IMR-90 (cell line): ENCODE measurements around the gene SEMA5A. TPM values are rescaled to one million over a fixed set of nuclear protein-coding genes. Genes with fewer than 3 reads are reported as not detected.

ENCODE experiments used
- ATAC-seq: fragments of 200-7000 bp; cut with Tn5 transposase; 2 replicates; pipeline ENCODE4 v1.9.1; 2020; ENCODE audit warnings: low read depth, mild to moderate bottlenecking, moderate library complexity
- BruUV-seq: library from RNA; stranded (reverse); fragments of 400-500 nt; replicated peaks from 2 replicates; lab custom pipeline; 2021; lab: Mats Ljungman, UMichigan
- CTCF ChIA-PET: fragments of 300-600 bp; formaldehyde crosslinking; extraction: SDS; loops from one replicate; lab custom pipeline; 2021; ENCODE audit warnings: antibody characterized with exemption; lab: Yijun Ruan, JAX
- POLR2A ChIA-PET: fragments of 300-600 bp; sonication (Branson Sonifier 250); formaldehyde crosslinking; loops from one replicate; lab custom pipeline; 2022; ENCODE audit warnings: antibody characterized with exemption; ENCODE audit not compliant: unreplicated experiment; lab: Charles Lee
- DNase-seq: peaks from one replicate; pipeline ENCODE4 v3.0.0; 2013
- H2AFZ ChIP-seq: replicated peaks from 2 replicates; pipeline ENCODE3; 2013; ENCODE audit warnings: low read length, mild to moderate bottlenecking; ENCODE audit not compliant: poor library complexity
- H2AK5ac ChIP-seq: 2 replicates; pipeline ENCODE4 v1.6.1; 2013; ENCODE audit warnings: low read depth, low read length, inconsistent platforms
- H2AK9ac ChIP-seq: replicated peaks from 2 replicates; pipeline ENCODE3; 2013; ENCODE audit warnings: mild to moderate bottlenecking, low read depth, low read length, moderate library complexity; ENCODE audit not compliant: poor library complexity
- H2BK120ac ChIP-seq: 2 replicates; pipeline ENCODE4 v1.6.1; 2013; ENCODE audit warnings: low read depth, low read length, inconsistent platforms
- H2BK15ac ChIP-seq: 3 replicates; pipeline ENCODE4 v1.6.1; 2013; ENCODE audit warnings: low read depth, low read length, inconsistent platforms
- H2BK20ac ChIP-seq: 2 replicates; pipeline ENCODE4 v1.6.1; 2013; ENCODE audit warnings: low read depth, mild to moderate bottlenecking, inconsistent platforms, low read length, moderate library complexity
- H2BK5ac ChIP-seq: 2 replicates; pipeline ENCODE4 v1.6.1; 2013; ENCODE audit warnings: mild to moderate bottlenecking, low read depth, low read length, inconsistent platforms; ENCODE audit not compliant: poor library complexity, severe bottlenecking
- H3K14ac ChIP-seq: replicated peaks from 2 replicates; pipeline ENCODE4 v1.6.1; 2013; ENCODE audit warnings: low read depth, low read length, inconsistent platforms
- H3K18ac ChIP-seq: 2 replicates; pipeline ENCODE4 v1.6.1; 2013; ENCODE audit warnings: low read depth, low read length, control low read depth
- H3K23ac ChIP-seq: 2 replicates; pipeline ENCODE4 v1.6.1; 2013; ENCODE audit warnings: low read depth, low read length, inconsistent platforms
- H3K27ac ChIP-seq: 2 replicates; pipeline ENCODE4 v1.5.1; 2013; ENCODE audit warnings: mild to moderate bottlenecking, control low read depth, low read length; ENCODE audit not compliant: insufficient read depth
- H3K27me3 ChIP-seq: 2 replicates; pipeline ENCODE4 v1.6.1; 2013; ENCODE audit warnings: low read length; ENCODE audit not compliant: control insufficient read depth, insufficient read depth
- H3K36me3 ChIP-seq: 2 replicates; pipeline ENCODE4 v1.6.1; 2013; ENCODE audit warnings: low read length, mixed read lengths; ENCODE audit not compliant: control insufficient read depth, insufficient read depth
- H3K4ac ChIP-seq: 2 replicates; pipeline ENCODE4 v1.6.1; 2013; ENCODE audit warnings: low read depth, low read length, inconsistent platforms
- H3K4me1 ChIP-seq: 2 replicates; pipeline ENCODE4 v1.6.1; 2013; ENCODE audit warnings: low read length, mixed read lengths; ENCODE audit not compliant: control insufficient read depth, insufficient read depth
- H3K4me2 ChIP-seq: 2 replicates; pipeline ENCODE4 v1.6.1; 2013; ENCODE audit warnings: low read depth, mild to moderate bottlenecking, control low read depth, low read length, moderate library complexity
- H3K4me3 ChIP-seq: 2 replicates; pipeline ENCODE4 v1.5.1; 2013; ENCODE audit warnings: low read depth, mild to moderate bottlenecking, control low read depth, low read length, moderate library complexity; ENCODE audit not compliant: insufficient read depth
- H3K56ac ChIP-seq: 2 replicates; pipeline ENCODE4 v1.6.1; 2013; ENCODE audit warnings: low read length, inconsistent platforms; ENCODE audit not compliant: insufficient read depth; ENCODE audit errors: extremely low read depth
- H3K79me1 ChIP-seq, 2 experiments: 2 replicates each; pipeline ENCODE4 v1.6.1; 2013; ENCODE audit warnings: low read length in 2 of 2, inconsistent platforms in 1 of 2, low read depth in 1 of 2
- H3K9ac ChIP-seq: 2 replicates; pipeline ENCODE4 v1.6.1; 2013; ENCODE audit warnings: low read depth, low read length, control low read depth
- H3K9me1 ChIP-seq: 2 replicates; pipeline ENCODE4 v1.6.1; 2013; ENCODE audit warnings: low read length, inconsistent platforms; ENCODE audit not compliant: insufficient read depth
- H3K9me3 ChIP-seq: 2 replicates; pipeline ENCODE4 v1.6.1; 2013; ENCODE audit warnings: low read length; ENCODE audit not compliant: control insufficient read depth, insufficient read depth
- H4K20me1 ChIP-seq: 2 replicates; pipeline ENCODE4 v1.6.1; 2013; ENCODE audit warnings: low read length, inconsistent platforms; ENCODE audit not compliant: insufficient read depth
- H4K5ac ChIP-seq: 2 replicates; pipeline ENCODE4 v1.6.1; 2013; ENCODE audit warnings: mild to moderate bottlenecking, low read depth, low read length, control low read depth
- H4K8ac ChIP-seq, 2 experiments: 2 replicates each; pipeline ENCODE4 v1.6.1; 2013; ENCODE audit warnings: low read depth in 2 of 2, low read length in 2 of 2, control low read depth in 1 of 2, inconsistent platforms in 1 of 2
- H4K91ac ChIP-seq: 2 replicates; pipeline ENCODE4 v1.6.1; 2013; ENCODE audit warnings: low read depth, low read length, inconsistent platforms; ENCODE audit not compliant: insufficient read depth
- FOS ChIP-seq: fragments of 150-350 bp; IDR thresholded peaks from 2 replicates; pipeline ENCODE4 v1.6.1; 2016; ENCODE audit warnings: low read depth, low read length
- MAFK ChIP-seq: IDR thresholded peaks from 2 replicates; pipeline ENCODE4 v1.6.1; 2012; ENCODE audit warnings: low read depth, low read length, improper control_type of control experiment
- RAD21 ChIP-seq: IDR thresholded peaks from 2 replicates; pipeline ENCODE4 v1.6.1; 2012; ENCODE audit warnings: low read length, improper control_type of control experiment
- RCOR1 ChIP-seq: IDR thresholded peaks from 2 replicates; pipeline ENCODE4 v1.6.1; 2012; ENCODE audit warnings: mild to moderate bottlenecking, low read length, improper control_type of control experiment; ENCODE audit not compliant: insufficient replicate concordance
- RFX5 ChIP-seq: IDR thresholded peaks from 2 replicates; pipeline ENCODE4 v1.8.0; 2012; ENCODE audit warnings: low read depth, mild to moderate bottlenecking, low read length, moderate library complexity
- WGBS, 2 experiments: methylation state at CpG; one replicate each; pipeline versions ENCODE4 v1.1.5 to v1.1.7; 2013; ENCODE audit warnings: missing lambda C conversion rate in 2 of 2; ENCODE audit not compliant: insufficient read length in 1 of 2; ENCODE audit errors: extremely low coverage in 2 of 2; 5-methylcytosine and 5-hydroxymethylcytosine counted together
- dilution Hi-C: fragments of 300-500 bp; cut with HindIII; formaldehyde crosslinking; loops from one replicate; pipeline ENCODE4 v1.14.3; 2018; ENCODE audit warnings: low sequenced_read_pairs; ENCODE audit not compliant: unreplicated experiment
- in situ Hi-C: fragments of 300-500 bp; cut with MboI; formaldehyde crosslinking; loops from 3 replicates; pipeline ENCODE4 v1.14.3; 2019; ENCODE audit warnings: low sequenced_read_pairs, inconsistent platforms, mixed read lengths
- intact Hi-C: fragments of 100-400 bp; cut with micrococcal nuclease; formaldehyde crosslinking; loops from 2 replicates; pipeline ENCODE4 v1.10.0; 2022
- polyA plus RNA-seq, 3 experiments: library from polyadenylated mRNA; depleted of rRNA; stranded (reverse); fragments of >200 nt; gene quantifications; 2 replicates each; pipeline ENCODE4 v1.2.3, GENCODE V29; 2012; ENCODE audit warnings: low replicate concordance in 1 of 3
- total RNA-seq: library from RNA; depleted of rRNA; stranded (reverse); fragments of >200 nt; gene quantifications from 2 replicates; pipeline ENCODE4 v1.2.3, GENCODE V29; 2012
- TF ChIP-seq, protein P1 (sequence below): conservative IDR thresholded peaks from 2 replicates; pipeline ENCODE4 v1.5.1; 2012; ENCODE audit warnings: mild to moderate bottlenecking, low read depth, low read length, improper control_type of control experiment
- TF ChIP-seq, protein P2 (sequence below): fragments of 150-350 bp; IDR thresholded peaks from 2 replicates; pipeline ENCODE4 v1.6.1; 2016; ENCODE audit warnings: low read depth, mild to moderate bottlenecking, low read length, moderate library complexity, borderline replicate concordance

Gene SEMA5A
- total and polyA plus RNA-seq, 2 of the 4 experiments (the other 2 are of a cell fraction), result 8.2 to 9.9 TPM

DNA sequence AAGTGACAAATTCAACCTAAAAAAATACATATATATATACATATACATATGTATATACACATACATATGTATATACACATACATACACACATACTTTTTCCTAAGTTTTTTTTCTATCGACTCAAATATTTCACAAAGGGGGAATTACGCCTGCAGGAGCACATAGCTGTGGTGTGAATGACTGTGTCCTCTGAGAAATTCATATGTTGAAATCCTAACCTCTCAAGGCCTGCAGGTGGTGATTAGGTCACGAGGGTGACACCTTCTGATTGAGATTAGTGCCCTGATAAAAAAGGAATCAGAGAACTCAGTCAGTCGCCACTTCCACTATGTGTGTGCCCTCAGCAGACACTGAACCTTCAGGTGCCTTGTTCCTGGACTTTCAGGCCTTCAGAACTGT is 248.7 kb downstream of the SEMA5A start:
- CTCF ChIA-PET, result no interaction called here
- H3K27me3 ChIP-seq, result no peaks in the 10 kb centered on the region
- no peak overlapping the region for H3K56ac ChIP-seq
- intact Hi-C loops, result no loop called here
- H3K9ac ChIP-seq, result no peak overlapping the region
- H3K4me3 ChIP-seq, result no peak overlapping the region
- H3K36me3 ChIP-seq, result no peaks in the 10 kb centered on the region
- no peak for ATAC-seq
- no peaks in the 10 kb centered on the region for H3K9me3 ChIP-seq
- H3K14ac ChIP-seq, result no peak overlapping the region
- no peak overlapping the region for H3K23ac ChIP-seq
- H2BK20ac ChIP-seq, result no peak overlapping the region
- no peak overlapping the region for H4K5ac ChIP-seq
- peaks cover 0 to 35% of the 10 kb centered on the region in 2 experiments; a peak in 2 of 4 replicates for H3K79me1 ChIP-seq
- no peak overlapping the region for H4K91ac ChIP-seq
- no peak overlapping the region for H3K27ac ChIP-seq
- no CpG with 5 or more reads among the region's 4 CpGs for WGBS, 2 experiments
- no peak overlapping the region for H3K18ac ChIP-seq
- H2AK9ac ChIP-seq, result no peak overlapping the region
- H3K4me1 ChIP-seq, result no peaks in the 10 kb centered on the region
- BruUV-seq, result no TSS peak
- peaks cover 16% of the 10 kb centered on the region for H3K9me1 ChIP-seq
- dilution Hi-C loops, result no loop called here
- H4K8ac ChIP-seq, result no peak overlapping the region
- DNase-seq, result no peak
- no peak overlapping the region for H2BK15ac ChIP-seq
- H2BK120ac ChIP-seq, result no peak overlapping the region
- TF ChIP-seq, protein P1, sequence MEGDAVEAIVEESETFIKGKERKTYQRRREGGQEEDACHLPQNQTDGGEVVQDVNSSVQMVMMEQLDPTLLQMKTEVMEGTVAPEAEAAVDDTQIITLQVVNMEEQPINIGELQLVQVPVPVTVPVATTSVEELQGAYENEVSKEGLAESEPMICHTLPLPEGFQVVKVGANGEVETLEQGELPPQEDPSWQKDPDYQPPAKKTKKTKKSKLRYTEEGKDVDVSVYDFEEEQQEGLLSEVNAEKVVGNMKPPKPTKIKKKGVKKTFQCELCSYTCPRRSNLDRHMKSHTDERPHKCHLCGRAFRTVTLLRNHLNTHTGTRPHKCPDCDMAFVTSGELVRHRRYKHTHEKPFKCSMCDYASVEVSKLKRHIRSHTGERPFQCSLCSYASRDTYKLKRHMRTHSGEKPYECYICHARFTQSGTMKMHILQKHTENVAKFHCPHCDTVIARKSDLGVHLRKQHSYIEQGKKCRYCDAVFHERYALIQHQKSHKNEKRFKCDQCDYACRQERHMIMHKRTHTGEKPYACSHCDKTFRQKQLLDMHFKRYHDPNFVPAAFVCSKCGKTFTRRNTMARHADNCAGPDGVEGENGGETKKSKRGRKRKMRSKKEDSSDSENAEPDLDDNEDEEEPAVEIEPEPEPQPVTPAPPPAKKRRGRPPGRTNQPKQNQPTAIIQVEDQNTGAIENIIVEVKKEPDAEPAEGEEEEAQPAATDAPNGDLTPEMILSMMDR, result no peak
- TF ChIP-seq FOS, result no peak
- TF ChIP-seq RCOR1, result no peak
- no peak for TF ChIP-seq MAFK
- TF ChIP-seq, protein P2, sequence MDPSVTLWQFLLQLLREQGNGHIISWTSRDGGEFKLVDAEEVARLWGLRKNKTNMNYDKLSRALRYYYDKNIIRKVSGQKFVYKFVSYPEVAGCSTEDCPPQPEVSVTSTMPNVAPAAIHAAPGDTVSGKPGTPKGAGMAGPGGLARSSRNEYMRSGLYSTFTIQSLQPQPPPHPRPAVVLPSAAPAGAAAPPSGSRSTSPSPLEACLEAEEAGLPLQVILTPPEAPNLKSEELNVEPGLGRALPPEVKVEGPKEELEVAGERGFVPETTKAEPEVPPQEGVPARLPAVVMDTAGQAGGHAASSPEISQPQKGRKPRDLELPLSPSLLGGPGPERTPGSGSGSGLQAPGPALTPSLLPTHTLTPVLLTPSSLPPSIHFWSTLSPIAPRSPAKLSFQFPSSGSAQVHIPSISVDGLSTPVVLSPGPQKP, result no peak
- no peak for TF ChIP-seq RFX5
- no peak for TF ChIP-seq RAD21
- POLR2A ChIA-PET, result no interaction called here
- H3K4ac ChIP-seq, result no peak overlapping the region
- no peaks in the 10 kb centered on the region for H4K20me1 ChIP-seq
- in situ Hi-C loops, result no loop called here
- no peak overlapping the region for H3K4me2 ChIP-seq
- H2AFZ ChIP-seq, result no peak overlapping the region
- H2AK5ac ChIP-seq, result no peak overlapping the region
- no peak overlapping the region for H2BK5ac ChIP-seq
